Esophagus squamous epithelium (tissue), 4 donors: ENCODE data around the gene MEF2C.

ENCODE experiments used
- CTCF ChIP-seq, 6 experiments: fragments of 450-650 bp in 4 of 6; fragments of 200-600 bp in 2 of 6; sonication (generic) in 2 of 6; IDR thresholded peaks; one replicate each; pipeline ENCODE4 v1.5.1; 2016 to 2019; ENCODE audit warnings: antibody characterized with exemption in 6 of 6, mild to moderate bottlenecking in 4 of 6, moderate library complexity in 4 of 6
- POLR2A ChIP-seq, 4 donors: fragments of 450-650 bp; IDR thresholded peaks; one replicate each; pipeline ENCODE4 v1.6.1; 2017; ENCODE audit warnings: antibody characterized with exemption in 4 of 4, mild to moderate bottlenecking in 4 of 4, moderate library complexity in 3 of 4

GRCh38 chr5:88758591-88758990, 124.4 kb downstream of the MEF2C start:
- TF ChIP-seq CTCF (IDR thresholded peaks at IDR 0.05), result no peak
- no peak for TF ChIP-seq POLR2A (IDR thresholded peaks at IDR 0.05)
